HAP-1 (cell line): ENCODE data around the gene DKC1.

Source experiments
- DNase-seq, 2 experiments: peaks; one replicate each; pipeline ENCODE4 v3.0.0-alpha.2; 2016 to 2020; ENCODE audit warnings: low spot score in 2 of 2
- H3K27me3 ChIP-seq: fragments of 250-450 bp; sonication (Bioruptor Pico); 2 replicates; pipeline ENCODE4 v1.5.1; 2020; ENCODE audit warnings: low read depth, mild to moderate bottlenecking, moderate library complexity
- H3K36me3 ChIP-seq: fragments of 250-450 bp; sonication (Bioruptor Pico); replicated peaks from 2 replicates; pipeline ENCODE4 v1.5.1; 2020; ENCODE audit warnings: mild to moderate bottlenecking
- H3K4me1 ChIP-seq: fragments of 250-450 bp; sonication (Bioruptor Pico); 2 replicates; pipeline ENCODE4 v1.5.1; 2020; ENCODE audit warnings: mild to moderate bottlenecking
- H3K4me3 ChIP-seq: fragments of 250-450 bp; sonication (Bioruptor Pico); 2 replicates; pipeline ENCODE4 v1.5.1; 2020; ENCODE audit warnings: mild to moderate bottlenecking, moderate library complexity
- H3K9me3 ChIP-seq: fragments of 250-450 bp; sonication (Bioruptor Pico); 2 replicates; pipeline ENCODE4 v1.5.1; 2020; ENCODE audit warnings: mild to moderate bottlenecking, moderate library complexity
- in situ Hi-C: fragments of 300-500 bp; cut with MboI; formaldehyde crosslinking; loops from 3 replicates; pipeline ENCODE4 v1.14.3; 2020; ENCODE audit warnings: low sequenced_read_pairs, inconsistent platforms, mixed read lengths

DKC1 gene

DNA sequence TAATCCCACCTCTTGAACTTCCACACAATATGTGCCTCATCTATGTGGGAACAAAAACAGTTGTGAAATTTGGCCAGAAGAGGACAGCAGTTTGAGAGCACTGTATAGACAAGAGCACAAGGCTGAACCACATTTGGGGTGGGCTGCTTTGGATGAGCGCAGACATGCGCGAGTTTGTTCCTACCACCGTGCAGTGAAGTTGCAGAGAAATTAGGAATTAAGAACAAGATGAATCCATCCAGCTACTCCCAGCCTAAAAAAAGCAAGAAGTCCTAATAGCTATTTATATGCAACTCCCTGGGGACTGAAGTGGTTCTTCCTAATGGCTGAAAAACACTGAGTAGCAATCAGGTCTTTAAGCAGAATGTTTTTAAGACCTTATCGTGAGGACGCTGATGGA is 12.8 kb upstream of the DKC1 start:
- Histone ChIP-seq H3K27me3 (peaks cover 35% of the 10 kb centered on the region), H3K4me3 (peak overlapping the region; percentile 32; the same call in 1 of the 2 replicates), H3K4me1 (peaks cover 5% of the 10 kb centered on the region), H3K9me3 (no peaks in the 10 kb centered on the region), H3K36me3 (no peaks in the 10 kb centered on the region)
- DNase-seq = no peak
- in situ Hi-C loops = loop anchor here (25.0 kb wide), 3 partner anchors 163 to 363 kb away; partner anchors contain the start of genes BRCC3, CMC4, CTAG1A and EMD

- in situ Hi-C loops = loop anchor here (25.0 kb wide), 2 partner anchors 312 to 363 kb away; partner anchors contain the start of genes BRCC3, CMC4, EMD and MTCP1
- Histone ChIP-seq H3K27me3 (peaks cover 35% of the 10 kb centered on the region), H3K36me3 (no peaks in the 10 kb centered on the region), H3K4me1 (peaks cover 5% of the 10 kb centered on the region), H3K4me3 (peak within 1 kb of the TSS; percentile 32), H3K9me3 (no peaks in the 10 kb centered on the region)
- peak; percentile 39 to 55 for DNase-seq
Measured at GRCh38 chrX:154750301-154751202, 12.1 kb upstream of the DKC1 start, which contains the start of gene GAB3. Gene GAB3 (minus strand): TSS chrX:154751077. CDS start chrX:154751025, 52 bp downstream.

GRCh38 chrX:154751203-154751668 is 11.4 kb upstream of the DKC1 start:
- H3K36me3 ChIP-seq = no peaks in the 10 kb centered on the region
- H3K4me3 ChIP-seq = no peak overlapping the region; the same call in 1 of the 2 replicates
- peaks cover 35% of the 10 kb centered on the region for H3K27me3 ChIP-seq
- no peak for DNase-seq
- H3K9me3 ChIP-seq = no peaks in the 10 kb centered on the region
- in situ Hi-C loops = loop anchor here (25.0 kb wide), 2 partner anchors 311 to 364 kb away; partner anchors contain the start of genes BRCC3, CMC4, EMD and MTCP1
- H3K4me1 ChIP-seq = peaks cover 5% of the 10 kb centered on the region

GRCh38 chrX:154751669-154752271 is 10.9 kb upstream of the DKC1 start:
- Histone ChIP-seq H3K4me1 (peaks cover 5% of the 10 kb centered on the region), H3K4me3 (no peak overlapping the region), H3K27me3 (peaks cover 35% of the 10 kb centered on the region), H3K36me3 (no peaks in the 10 kb centered on the region), H3K9me3 (no peaks in the 10 kb centered on the region)
- DNase-seq = no peak
- in situ Hi-C loops = loop anchor here (25.0 kb wide), 2 partner anchors 311 to 364 kb away; partner anchors contain the start of genes BRCC3, CMC4, EMD and MTCP1

GRCh38 chrX:154758696-154759095 is 4.0 kb upstream of the DKC1 start:
- Histone ChIP-seq H3K27me3 (no peaks in the 10 kb centered on the region; the same call in 1 of the 2 replicates), H3K4me1 (peaks cover 6% of the 10 kb centered on the region), H3K9me3 (no peaks in the 10 kb centered on the region), H3K4me3 (no peak overlapping the region), H3K36me3 (no peaks in the 10 kb centered on the region)
- DNase-seq = no peak
- in situ Hi-C loops = loop anchor here (25.0 kb wide), 2 partner anchors 304 to 371 kb away; partner anchors contain the start of genes BRCC3, CMC4, EMD and MTCP1

- DNase-seq = no peak
- Histone ChIP-seq H3K9me3 (no peaks in the 10 kb centered on the region), H3K27me3 (no peaks in the 10 kb centered on the region), H3K4me3 (peak overlapping the region; percentile 92), H3K4me1 (peaks cover 11% of the 10 kb centered on the region), H3K36me3 (peaks cover 26% of the 10 kb centered on the region)
- in situ Hi-C loops = loop anchor here (25.0 kb wide), 2 partner anchors 300 to 375 kb away; partner anchors contain the start of genes BRCC3, CMC4, EMD and MTCP1
Measured at GRCh38 chrX:154761977-154762536, 607 bp upstream of the DKC1 start.

GRCh38 chrX:154774622-154775021 is 12.0 kb downstream of the DKC1 start:
- DNase-seq = no peak
- Histone ChIP-seq H3K4me3 (no peak overlapping the region), H3K27me3 (no peaks in the 10 kb centered on the region), H3K4me1 (no peaks in the 10 kb centered on the region; the same call in none of the 2 replicates), H3K36me3 (peaks cover 96% of the 10 kb centered on the region), H3K9me3 (no peaks in the 10 kb centered on the region)
- in situ Hi-C loops = loop anchor here (25.0 kb wide), 2 partner anchors 288 to 387 kb away; partner anchors contain the start of genes BRCC3, CMC4, EMD and MTCP1

DNA sequence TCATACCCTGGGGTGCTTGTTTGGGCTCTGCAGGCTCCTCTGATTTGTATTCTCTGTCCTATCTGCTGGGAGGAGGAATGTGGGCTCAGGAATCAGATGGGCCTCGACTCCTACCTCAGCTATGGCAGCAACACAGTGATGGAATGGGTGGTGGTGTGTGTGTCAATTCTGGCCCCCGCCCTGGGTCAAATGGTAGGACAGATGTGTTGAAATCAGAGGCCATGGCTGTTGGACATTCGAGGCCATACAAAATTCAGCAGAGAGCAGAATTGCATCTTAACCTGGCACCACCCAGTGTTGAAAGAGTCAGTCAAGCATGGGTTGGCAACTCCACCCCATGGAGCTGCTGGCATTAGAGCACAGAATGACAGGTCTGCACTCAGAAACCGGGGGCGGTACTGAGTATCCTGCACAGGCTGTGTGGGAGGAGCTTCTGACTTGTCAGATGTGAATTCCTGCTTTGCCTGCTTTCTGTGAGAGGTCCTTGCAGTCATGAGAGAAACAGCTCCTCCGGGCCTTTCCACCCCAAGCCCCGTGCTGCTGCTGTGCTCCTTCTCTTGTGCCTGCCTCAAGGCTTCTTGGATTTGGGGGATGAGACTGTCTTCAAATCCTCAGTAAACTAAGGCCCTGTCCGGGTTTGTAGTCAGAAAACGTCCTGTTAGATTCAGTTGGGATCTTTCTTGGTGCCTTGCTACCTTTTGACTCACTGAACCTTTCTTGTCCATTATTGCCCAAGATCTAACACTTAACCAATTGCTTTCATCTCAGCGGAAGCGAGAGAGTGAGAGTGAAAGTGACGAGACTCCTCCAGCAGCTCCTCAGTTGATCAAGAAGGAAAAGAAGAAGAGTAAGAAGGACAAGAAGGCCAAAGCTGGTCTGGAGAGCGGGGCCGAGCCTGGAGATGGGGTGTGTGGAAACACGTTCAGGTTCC is 13.0 kb downstream of the DKC1 start:
- H3K4me3 ChIP-seq = no peak overlapping the region
- H3K9me3 ChIP-seq = no peaks in the 10 kb centered on the region
- DNase-seq = no peak
- H3K27me3 ChIP-seq = no peaks in the 10 kb centered on the region
- in situ Hi-C loops = no loop called here
- H3K4me1 ChIP-seq = no peaks in the 10 kb centered on the region; the same call in none of the 2 replicates
- H3K36me3 ChIP-seq = peaks cover 92% of the 10 kb centered on the region

- Histone ChIP-seq H3K4me1 (no peaks in the 10 kb centered on the region; the same call in 1 of the 2 replicates), H3K9me3 (no peaks in the 10 kb centered on the region), H3K36me3 (peaks cover 82% of the 10 kb centered on the region), H3K4me3 (no peak overlapping the region), H3K27me3 (no peaks in the 10 kb centered on the region)
- no peak for DNase-seq
- in situ Hi-C loops = no loop called here
Measured at GRCh38 chrX:154776753-154777152, 14.1 kb downstream of the DKC1 start.

DNA sequence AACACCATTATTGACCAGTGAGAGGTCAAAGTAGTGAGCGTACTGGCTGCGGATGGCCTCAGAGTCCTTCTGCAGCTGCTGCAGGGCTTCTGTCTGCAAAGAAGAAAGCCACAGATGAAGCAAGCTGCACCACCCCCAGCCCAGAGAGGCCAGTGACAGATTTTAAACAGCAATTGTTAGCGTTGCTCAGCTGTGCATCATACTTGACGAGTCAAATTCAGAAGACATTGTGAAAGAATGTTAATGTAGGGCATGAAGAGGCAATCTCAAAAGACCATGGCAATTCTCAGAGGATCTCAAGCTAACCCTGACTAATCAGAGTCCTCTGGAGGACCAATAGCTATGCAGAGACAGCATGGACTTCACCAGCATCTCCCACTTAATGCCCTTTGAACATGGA is 16.6 kb downstream of the DKC1 start:
- no peak for DNase-seq
- in situ Hi-C loops = no loop called here
- no peaks in the 10 kb centered on the region for H3K9me3 ChIP-seq
- no peak overlapping the region for H3K4me3 ChIP-seq
- no peaks in the 10 kb centered on the region for H3K27me3 ChIP-seq
- H3K36me3 ChIP-seq = peaks cover 57% of the 10 kb centered on the region
- H3K4me1 ChIP-seq = no peaks in the 10 kb centered on the region

DNA sequence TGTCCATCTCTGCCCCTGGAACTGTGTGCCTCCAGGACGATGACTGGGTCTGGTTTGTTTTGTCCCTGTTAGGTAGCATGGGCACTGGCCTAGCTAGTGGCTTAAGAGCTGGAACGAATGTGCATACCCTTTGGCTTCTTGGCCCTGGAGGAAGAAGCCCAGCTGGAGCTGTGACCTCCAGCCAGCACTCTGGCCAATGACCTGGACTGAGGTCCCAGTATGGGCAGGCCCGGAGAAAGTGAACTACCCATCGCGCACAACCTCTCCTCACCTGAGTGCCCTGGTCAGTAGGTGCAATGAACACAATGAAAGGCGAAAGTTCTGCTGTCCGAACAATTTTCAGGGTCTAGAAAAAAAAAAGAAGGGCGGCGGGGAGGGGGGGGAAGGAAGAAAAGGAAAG is 18.3 kb downstream of the DKC1 start:
- in situ Hi-C loops = no loop called here
- Histone ChIP-seq H3K4me3 (no peak overlapping the region), H3K9me3 (no peaks in the 10 kb centered on the region), H3K27me3 (no peaks in the 10 kb centered on the region), H3K36me3 (peaks cover 40% of the 10 kb centered on the region), H3K4me1 (no peaks in the 10 kb centered on the region)
- no peak for DNase-seq

DNA sequence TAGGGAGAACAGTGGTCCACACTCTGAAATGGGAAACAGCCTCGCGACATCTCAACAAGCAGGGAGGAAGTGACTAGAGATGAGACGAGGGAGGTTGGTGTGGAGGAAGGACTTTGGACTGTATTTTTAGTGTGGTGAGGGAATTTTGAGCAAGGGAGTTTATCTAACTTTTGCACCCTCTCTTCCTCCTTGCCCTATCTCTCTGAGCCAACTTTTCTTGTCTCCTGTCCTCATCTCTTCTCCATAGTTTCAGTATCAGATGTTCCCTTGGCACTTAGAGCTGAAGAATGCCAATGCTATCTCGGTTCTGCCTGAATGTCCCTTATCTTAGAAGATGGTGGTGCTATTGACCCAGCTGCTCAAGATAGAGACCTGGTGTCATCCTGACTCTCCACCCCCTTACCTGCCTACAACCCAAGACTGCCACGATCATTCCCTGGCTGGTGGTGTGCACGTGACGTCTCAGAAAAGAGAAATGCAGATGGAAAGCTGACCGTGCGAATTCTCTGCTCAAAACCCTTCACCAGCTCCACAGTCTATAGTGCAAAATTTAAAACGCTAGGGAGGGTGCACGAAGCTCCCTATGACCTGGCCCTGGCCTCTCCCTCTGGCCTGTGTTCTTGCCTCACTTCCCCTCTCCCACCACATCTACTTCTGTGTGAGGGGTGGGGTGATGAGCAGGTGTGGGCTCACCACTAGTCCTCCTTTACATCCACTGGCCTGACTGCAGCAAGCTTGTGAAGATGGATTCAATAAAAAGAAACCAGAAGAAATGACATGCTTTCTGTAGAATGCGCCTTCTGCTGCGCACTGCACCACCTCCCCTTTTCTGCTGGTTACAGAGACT is 21.7 kb downstream of the DKC1 start:
- Histone ChIP-seq H3K9me3 (no peaks in the 10 kb centered on the region), H3K36me3 (peaks cover 9% of the 10 kb centered on the region), H3K4me1 (no peaks in the 10 kb centered on the region), H3K27me3 (no peaks in the 10 kb centered on the region), H3K4me3 (no peak overlapping the region)
- in situ Hi-C loops = no loop called here
- no peak for DNase-seq
